HEK293T (cell line): ENCODE results near the gene DCAF12.

Experiments
- ARNT ChIP-seq: fragments of 450-650 bp; IDR thresholded peaks from 2 replicates; pipeline ENCODE4 v1.6.1; 2017; ENCODE audit warnings: mild to moderate bottlenecking
- BHLHE40 ChIP-seq: fragments of 450-650 bp; IDR thresholded peaks from 2 replicates; pipeline ENCODE4 v1.6.1; 2016; ENCODE audit warnings: mild to moderate bottlenecking, moderate library complexity, borderline replicate concordance
- L3MBTL2 ChIP-seq: fragments of 450-650 bp; conservative IDR thresholded peaks from 2 replicates; pipeline ENCODE4 v1.6.1; 2016; ENCODE audit warnings: mild to moderate bottlenecking
- NFRKB ChIP-seq: fragments of 450-650 bp; IDR thresholded peaks from 2 replicates; pipeline ENCODE4 v1.6.1; 2016; ENCODE audit warnings: mild to moderate bottlenecking, moderate library complexity
- SUZ12 ChIP-seq: fragments of 450-650 bp; IDR thresholded peaks from 2 replicates; pipeline ENCODE4 v1.6.1; 2016; ENCODE audit warnings: mild to moderate bottlenecking

- TF ChIP-seq BHLHE40 (no peak), NFRKB (no peak), L3MBTL2 (no peak), ARNT (no peak), SUZ12 (no peak)
Measured at GRCh38 chr9:34124099-34124498, 2.4 kb downstream of the DCAF12 start.
